Neural progenitor cell (in vitro differentiated cells): ENCODE measurements around the gene ARPP19. TPM values are rescaled to one million over a fixed set of nuclear protein-coding genes. Genes with fewer than 3 reads are reported as not detected.

ENCODE experiments used
- DNase-seq: peaks from one replicate; pipeline ENCODE4 v3.0.0-alpha.2; 2016; ENCODE audit warnings: low spot score
- H2AFZ ChIP-seq: fragments of 200-600 bp; sonication (generic); replicated peaks from 2 replicates; pipeline ENCODE4 v1.6.1; 2016; ENCODE audit warnings: antibody characterized with exemption
- H3F3A ChIP-seq: fragments of 200-600 bp; sonication (generic); 2 replicates; pipeline ENCODE4 v1.6.1; 2016; ENCODE audit warnings: antibody characterized with exemption, low read depth
- H3K27ac ChIP-seq: fragments of 200-600 bp; sonication (generic); 2 replicates; pipeline ENCODE4 v1.5.1; 2016; ENCODE audit warnings: mild to moderate bottlenecking
- H3K27me3 ChIP-seq: fragments of 200-600 bp; sonication (generic); 2 replicates; pipeline ENCODE4 v1.6.1; 2016; ENCODE audit warnings: mild to moderate bottlenecking, moderate library complexity
- H3K36me3 ChIP-seq: fragments of 200-600 bp; sonication (generic); 2 replicates; pipeline ENCODE4 v1.5.1; 2016
- H3K4me1 ChIP-seq: fragments of 200-600 bp; sonication (generic); 2 replicates; pipeline ENCODE4 v1.6.1; 2016; ENCODE audit warnings: mixed run types
- H3K4me2 ChIP-seq: fragments of 200-600 bp; sonication (generic); 2 replicates; pipeline ENCODE4 v1.6.1; 2016
- H3K4me3 ChIP-seq: fragments of 200-600 bp; sonication (generic); 2 replicates; pipeline ENCODE4 v1.5.1; 2016
- H3K79me2 ChIP-seq: fragments of 200-600 bp; sonication (generic); 2 replicates; pipeline ENCODE4 v1.6.1; 2016; ENCODE audit warnings: low read depth
- H3K9ac ChIP-seq: fragments of 200-600 bp; sonication (generic); 2 replicates; pipeline ENCODE4 v1.6.1; 2016
- H3K9me3 ChIP-seq: fragments of 200-600 bp; sonication (generic); 2 replicates; pipeline ENCODE4 v1.5.1; 2016; ENCODE audit warnings: low read depth
- H4K20me1 ChIP-seq: fragments of 200-600 bp; sonication (generic); 2 replicates; pipeline ENCODE4 v1.6.1; 2016; ENCODE audit warnings: low read depth
- H3K27ac Mint-ChIP-seq: 3 replicates; pipeline ENCODE4 v1.8.0; 2021; ENCODE audit warnings: mixed read lengths
- H3K27me3 Mint-ChIP-seq: 2 replicates; pipeline ENCODE4 v1.8.0; 2022; ENCODE audit warnings: low read depth, mild to moderate bottlenecking, inconsistent platforms, moderate library complexity, mixed read lengths; ENCODE audit not compliant: insufficient read depth
- H3K36me3 Mint-ChIP-seq: 3 replicates; pipeline ENCODE4 v1.8.0; 2021; ENCODE audit warnings: mixed read lengths
- H3K4me1 Mint-ChIP-seq: 3 replicates; pipeline ENCODE4 v1.8.0; 2021; ENCODE audit warnings: mixed read lengths
- H3K4me3 Mint-ChIP-seq: 3 replicates; pipeline ENCODE4 v1.8.0; 2021; ENCODE audit warnings: mild to moderate bottlenecking, moderate library complexity, mixed read lengths
- H3K9me3 Mint-ChIP-seq: 3 replicates; pipeline ENCODE4 v1.8.0; 2020; ENCODE audit warnings: mixed read lengths
- EZH2 ChIP-seq: fragments of 200-600 bp; sonication (generic); IDR thresholded peaks from 2 replicates; pipeline ENCODE4 v1.6.1; 2017; ENCODE audit warnings: antibody characterized with exemption, mild to moderate bottlenecking, moderate library complexity
- EZH2phosphoT487 ChIP-seq: fragments of 200-600 bp; sonication (generic); IDR thresholded peaks from 2 replicates; pipeline ENCODE4 v1.6.1; 2017; ENCODE audit warnings: antibody characterized with exemption
- total RNA-seq: library from RNA; depleted of rRNA; stranded (reverse); fragments of >200 nt; gene quantifications from 2 replicates; pipeline ENCODE4 v1.2.3, GENCODE V29; 2015; ENCODE audit warnings: low replicate concordance
- TF ChIP-seq, protein P1 (sequence below): fragments of 200-600 bp; sonication (generic); IDR thresholded peaks from 2 replicates; pipeline ENCODE4 v1.5.1; 2017; ENCODE audit warnings: antibody characterized with exemption, mild to moderate bottlenecking

The ARPP19 gene
- total RNA-seq, 1 donor from 2014 or later, result 276 TPM

GRCh38 chr15:52540374-52541012 is 28.3 kb downstream of the ARPP19 start:
- Mint-ChIP-seq H3K9me3 (peaks cover 29% of the 10 kb centered on the region), H3K36me3 (peaks cover 8% of the 10 kb centered on the region), H3K4me3 (no peak overlapping the region), H3K27me3 (peaks cover 9% of the 10 kb centered on the region), H3K4me1 (no peaks in the 10 kb centered on the region), H3K27ac (no peak overlapping the region)
- Histone ChIP-seq H3K4me3 (no peak overlapping the region), H3K79me2 (no peaks in the 10 kb centered on the region), H3K9ac (no peak overlapping the region), H2AFZ (no peak overlapping the region), H4K20me1 (no peaks in the 10 kb centered on the region), H3K4me1 (no peaks in the 10 kb centered on the region), H3K36me3 (no peaks in the 10 kb centered on the region), H3K27me3 (no peaks in the 10 kb centered on the region), H3K27ac (no peak overlapping the region), H3K4me2 (no peak overlapping the region), H3K9me3 (no peaks in the 10 kb centered on the region), H3F3A (no peaks in the 10 kb centered on the region)
- no peak for DNase-seq
- TF ChIP-seq EZH2phosphoT487, result no peak
- TF ChIP-seq, protein P1, sequence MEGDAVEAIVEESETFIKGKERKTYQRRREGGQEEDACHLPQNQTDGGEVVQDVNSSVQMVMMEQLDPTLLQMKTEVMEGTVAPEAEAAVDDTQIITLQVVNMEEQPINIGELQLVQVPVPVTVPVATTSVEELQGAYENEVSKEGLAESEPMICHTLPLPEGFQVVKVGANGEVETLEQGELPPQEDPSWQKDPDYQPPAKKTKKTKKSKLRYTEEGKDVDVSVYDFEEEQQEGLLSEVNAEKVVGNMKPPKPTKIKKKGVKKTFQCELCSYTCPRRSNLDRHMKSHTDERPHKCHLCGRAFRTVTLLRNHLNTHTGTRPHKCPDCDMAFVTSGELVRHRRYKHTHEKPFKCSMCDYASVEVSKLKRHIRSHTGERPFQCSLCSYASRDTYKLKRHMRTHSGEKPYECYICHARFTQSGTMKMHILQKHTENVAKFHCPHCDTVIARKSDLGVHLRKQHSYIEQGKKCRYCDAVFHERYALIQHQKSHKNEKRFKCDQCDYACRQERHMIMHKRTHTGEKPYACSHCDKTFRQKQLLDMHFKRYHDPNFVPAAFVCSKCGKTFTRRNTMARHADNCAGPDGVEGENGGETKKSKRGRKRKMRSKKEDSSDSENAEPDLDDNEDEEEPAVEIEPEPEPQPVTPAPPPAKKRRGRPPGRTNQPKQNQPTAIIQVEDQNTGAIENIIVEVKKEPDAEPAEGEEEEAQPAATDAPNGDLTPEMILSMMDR, result no peak
- TF ChIP-seq EZH2, result no peak

- H3K36me3 Mint-ChIP-seq, result peaks cover 2% of the 10 kb centered on the region
- H3K4me1 Mint-ChIP-seq, result no peaks in the 10 kb centered on the region
- peaks cover 22% of the 10 kb centered on the region for H3K9me3 Mint-ChIP-seq
- H3K9ac ChIP-seq, result no peak overlapping the region
- peaks cover 10% of the 10 kb centered on the region for H3K27me3 ChIP-seq
- H3K4me3 ChIP-seq, result no peak overlapping the region
- no peak overlapping the region for H3K4me2 ChIP-seq
- DNase-seq, result no peak
- H3K79me2 ChIP-seq, result no peaks in the 10 kb centered on the region
- no peaks in the 10 kb centered on the region for H3K4me1 ChIP-seq
- H3K9me3 ChIP-seq, result no peaks in the 10 kb centered on the region
- TF ChIP-seq, protein P1, result no peak
- TF ChIP-seq EZH2, result no peak
- TF ChIP-seq EZH2phosphoT487, result no peak
- peaks cover 3% of the 10 kb centered on the region for H3K27me3 Mint-ChIP-seq
- H3K27ac ChIP-seq, result no peak overlapping the region
- H3K36me3 ChIP-seq, result no peaks in the 10 kb centered on the region
- H4K20me1 ChIP-seq, result no peaks in the 10 kb centered on the region
- no peak overlapping the region for H2AFZ ChIP-seq
- no peaks in the 10 kb centered on the region for H3F3A ChIP-seq
- no peak overlapping the region for H3K27ac Mint-ChIP-seq
- H3K4me3 Mint-ChIP-seq, result no peak overlapping the region
Measured at GRCh38 chr15:52537459-52537858, 31.4 kb downstream of the ARPP19 start.

DNA sequence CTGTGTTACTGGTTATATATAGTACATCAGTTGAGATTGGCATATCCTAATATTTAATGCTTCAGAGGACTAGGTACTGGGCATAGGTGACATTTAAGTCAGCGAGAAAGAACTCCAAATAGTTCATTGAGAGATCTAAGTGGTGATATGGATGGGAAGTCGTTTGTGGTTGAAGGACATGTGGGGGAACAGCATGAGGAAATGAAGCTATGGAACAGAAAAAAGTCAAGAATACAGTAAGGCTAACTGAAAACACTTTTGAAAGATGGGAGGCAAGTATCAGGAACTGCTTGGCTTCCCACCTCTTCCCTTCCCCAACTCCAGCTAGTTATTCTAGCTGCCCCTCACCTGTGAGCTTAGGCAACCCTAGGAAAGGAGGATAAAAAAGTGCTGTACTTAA is 36.4 kb downstream of the ARPP19 start:
- TF ChIP-seq, protein P1, result no peak
- TF ChIP-seq EZH2 (no peak), EZH2phosphoT487 (no peak)
- no peak overlapping the region for H3K4me2 ChIP-seq
- H3K4me3 ChIP-seq, result no peak overlapping the region
- Mint-ChIP-seq H3K27me3 (peaks cover 26% of the 10 kb centered on the region), H3K4me3 (no peak overlapping the region), H3K9me3 (peaks cover 2% of the 10 kb centered on the region), H3K27ac (no peak overlapping the region), H3K36me3 (no peaks in the 10 kb centered on the region), H3K4me1 (peaks cover 12% of the 10 kb centered on the region)
- H3F3A ChIP-seq, result peaks cover 27% of the 10 kb centered on the region
- peaks cover 49% of the 10 kb centered on the region for H3K27me3 ChIP-seq
- no peaks in the 10 kb centered on the region for H3K36me3 ChIP-seq
- peaks cover 11% of the 10 kb centered on the region for H3K4me1 ChIP-seq
- no peaks in the 10 kb centered on the region for H3K9me3 ChIP-seq
- H3K79me2 ChIP-seq, result peaks cover 4% of the 10 kb centered on the region
- no peak for DNase-seq
- no peak overlapping the region for H3K9ac ChIP-seq
- no peak overlapping the region for H2AFZ ChIP-seq
- peaks cover 8% of the 10 kb centered on the region for H4K20me1 ChIP-seq
- no peak overlapping the region for H3K27ac ChIP-seq
